Glomerular visceral epithelial cell (primary cell): ENCODE data around the gene SAMSN1.
"Not testable (repeated sequence)": the region's sequence is repeated elsewhere in the genome, so short reads cannot be mapped to it uniquely, and the experiment has no call there.

Experiments used
- DNase-seq: peaks from one replicate; pipeline ENCODE4 v3.0.0-alpha.2; 2016; ENCODE audit errors: extremely low spot score

SAMSN1 gene

GRCh38 chr21:14566894-14567293, 20.8 kb upstream of the SAMSN1 start:
- no peak for DNase-seq

- DNase-seq: no peak
Measured at GRCh38 chr21:14562959-14563358, 16.8 kb upstream of the SAMSN1 start.

GRCh38 chr21:14560555-14560954, 14.4 kb upstream of the SAMSN1 start:
- no peak for DNase-seq

GRCh38 chr21:14560139-14560538, 14.0 kb upstream of the SAMSN1 start:
- DNase-seq: no peak

GRCh38 chr21:14559102-14559501, 13.0 kb upstream of the SAMSN1 start:
- DNase-seq: no peak

- no peak for DNase-seq
Measured at GRCh38 chr21:14557413-14557812, 11.3 kb upstream of the SAMSN1 start.

GRCh38 chr21:14554948-14555347, 8.8 kb upstream of the SAMSN1 start:
- no peak for DNase-seq

- no peak for DNase-seq
Measured at GRCh38 chr21:14553422-14553821, 7.3 kb upstream of the SAMSN1 start.

- DNase-seq: no peak
Measured at GRCh38 chr21:14551741-14552140, 5.6 kb upstream of the SAMSN1 start.

GRCh38 chr21:14550135-14550534, 4.0 kb upstream of the SAMSN1 start:
- no peak for DNase-seq

GRCh38 chr21:14548779-14549178, 2.7 kb upstream of the SAMSN1 start:
- DNase-seq: no peak

- no peak for DNase-seq
Measured at GRCh38 chr21:14547834-14548513, 1.9 kb upstream of the SAMSN1 start.

GRCh38 chr21:14546719-14547118, 604 bp upstream of the SAMSN1 start:
- not testable (repeated sequence) for DNase-seq

GRCh38 chr21:14543983-14544382, 2.1 kb downstream of the SAMSN1 start:
- no peak for DNase-seq

GRCh38 chr21:14542638-14543037, 3.5 kb downstream of the SAMSN1 start:
- no peak for DNase-seq

GRCh38 chr21:14541841-14542490, 4.1 kb downstream of the SAMSN1 start:
- DNase-seq: no peak

- no peak for DNase-seq
Measured at GRCh38 chr21:14538483-14538882, 7.6 kb downstream of the SAMSN1 start.

- DNase-seq: no peak
Measured at GRCh38 chr21:14536929-14537328, 9.2 kb downstream of the SAMSN1 start.

- no peak for DNase-seq
Measured at GRCh38 chr21:14535702-14536101, 10.4 kb downstream of the SAMSN1 start.

- no peak for DNase-seq
Measured at GRCh38 chr21:14533499-14534428, 12.4 kb downstream of the SAMSN1 start.

- no peak for DNase-seq
Measured at GRCh38 chr21:14531757-14532316, 14.3 kb downstream of the SAMSN1 start.

- no peak for DNase-seq
Measured at GRCh38 chr21:14530592-14530991, 15.5 kb downstream of the SAMSN1 start.
